Activated CD4-positive, CD25-positive, alpha-beta regulatory T cell treated with anti-CD3 and anti-CD28 coated beads, Interleukin-2, amount 50 U/mL, for 24 hours (primary cell): ENCODE measurements around the gene SSX2IP.
"Not testable (repeated sequence)": the region's sequence is repeated elsewhere in the genome, so short reads cannot be mapped to it uniquely, and the experiment has no call there.

ENCODE experiments used
- ATAC-seq, 2 donors: fragments of 150-1000 bp; cut with Tn5 transposase; one replicate each; pipeline ENCODE4 v1.10.0; 2021; ENCODE audit warnings: mild to moderate bottlenecking in 1 of 2, moderate library complexity in 1 of 2

SSX2IP gene

GRCh38 chr1:84690397-84691121, at the start of gene SSX2IP:
Gene SSX2IP (minus strand): TSS chr1:84690461. CDS start chr1:84671219, 19,242 bp downstream.
- peak; percentile 90 to 92 for ATAC-seq

GRCh38 chr1:84738237-84738636, 48.0 kb upstream of the SSX2IP start:
- ATAC-seq: no peak

- ATAC-seq: no peak
Measured at GRCh38 chr1:84737590-84737989, 47.3 kb upstream of the SSX2IP start.

GRCh38 chr1:84736944-84737343, 46.7 kb upstream of the SSX2IP start:
- ATAC-seq: no peak

GRCh38 chr1:84736445-84736844, 46.2 kb upstream of the SSX2IP start:
- ATAC-seq: no peak

GRCh38 chr1:84735483-84735882, 45.2 kb upstream of the SSX2IP start:
- ATAC-seq: no peak

GRCh38 chr1:84732520-84732919, 42.3 kb upstream of the SSX2IP start:
- ATAC-seq: no peak

GRCh38 chr1:84731519-84731918, 41.3 kb upstream of the SSX2IP start:
- ATAC-seq: no peak

- not testable (repeated sequence) for ATAC-seq
Measured at GRCh38 chr1:84727711-84728110, 37.5 kb upstream of the SSX2IP start.

GRCh38 chr1:84726593-84727499, 36.6 kb upstream of the SSX2IP start:
- ATAC-seq: no peak

GRCh38 chr1:84724128-84724860, 34.0 kb upstream of the SSX2IP start:
- no peak for ATAC-seq

- no peak for ATAC-seq
Measured at GRCh38 chr1:84722794-84723193, 32.5 kb upstream of the SSX2IP start.

- ATAC-seq: not testable (repeated sequence)
Measured at GRCh38 chr1:84721872-84722271, 31.6 kb upstream of the SSX2IP start.

- peak; percentile 95 to 96 for ATAC-seq
Measured at GRCh38 chr1:84721152-84721551, 30.9 kb upstream of the SSX2IP start.

GRCh38 chr1:84720221-84720780, 30.0 kb upstream of the SSX2IP start:
- ATAC-seq: no peak

- no peak for ATAC-seq
Measured at GRCh38 chr1:84719543-84720217, 29.4 kb upstream of the SSX2IP start.

GRCh38 chr1:84715342-84716019, 25.2 kb upstream of the SSX2IP start:
- ATAC-seq: no peak

GRCh38 chr1:84712276-84712874, 22.1 kb upstream of the SSX2IP start:
- ATAC-seq: no peak

- ATAC-seq: no peak
Measured at GRCh38 chr1:84711869-84712268, 21.6 kb upstream of the SSX2IP start.

GRCh38 chr1:84711121-84711520, 20.9 kb upstream of the SSX2IP start:
- ATAC-seq: no peak

GRCh38 chr1:84709131-84709530, 18.9 kb upstream of the SSX2IP start:
- ATAC-seq: no peak
